Endodermal cell (in vitro differentiated cells): ENCODE data around the gene MAEL. TPM values are rescaled to one million over a fixed set of nuclear protein-coding genes. Genes with fewer than 3 reads are reported as not detected.

Source experiments
- DNase-seq: peaks from one replicate; pipeline ENCODE4 v3.0.0-alpha.2; 2017
- H3K27ac ChIP-seq: 2 replicates; pipeline ENCODE4 v1.5.1; 2013; ENCODE audit warnings: mild to moderate bottlenecking, low read depth, low read length, moderate library complexity
- H3K27me3 ChIP-seq: 2 replicates; pipeline ENCODE4 v1.6.1; 2013; ENCODE audit warnings: mild to moderate bottlenecking, low read length, moderate library complexity; ENCODE audit not compliant: insufficient read depth, control insufficient read depth, poor library complexity, severe bottlenecking
- H3K36me3 ChIP-seq: 2 replicates; pipeline ENCODE4 v1.7.0; 2013; ENCODE audit warnings: mild to moderate bottlenecking, low read length, moderate library complexity; ENCODE audit not compliant: control insufficient read depth, insufficient read depth
- H3K4me1 ChIP-seq: one replicate; pipeline ENCODE4 v1.7.0; 2013; ENCODE audit warnings: low read length; ENCODE audit not compliant: control insufficient read depth, insufficient read depth
- H3K4me3 ChIP-seq: 2 replicates; pipeline ENCODE4 v1.5.1; 2013; ENCODE audit warnings: mild to moderate bottlenecking, low read length, moderate library complexity
- H3K9ac ChIP-seq: 2 replicates; pipeline ENCODE4 v1.6.1; 2013; ENCODE audit warnings: mild to moderate bottlenecking, low read length, moderate library complexity; ENCODE audit not compliant: poor library complexity, severe bottlenecking; ENCODE audit errors: extremely low read depth
- H3K9me3 ChIP-seq: 2 replicates; pipeline ENCODE4 v1.6.1; 2013; ENCODE audit warnings: mild to moderate bottlenecking, low read length, moderate library complexity; ENCODE audit not compliant: control insufficient read depth
- H3K27ac Mint-ChIP-seq: 2 replicates; pipeline ENCODE4 v1.8.0; 2020; ENCODE audit warnings: mixed read lengths
- H3K27me3 Mint-ChIP-seq: 2 replicates; pipeline ENCODE4 v1.8.0; 2021; ENCODE audit warnings: mild to moderate bottlenecking, mixed read lengths; ENCODE audit not compliant: insufficient read depth
- H3K36me3 Mint-ChIP-seq: 2 replicates; pipeline ENCODE4 v1.8.0; 2020; ENCODE audit warnings: low read depth, mixed read lengths
- H3K4me1 Mint-ChIP-seq: 2 replicates; pipeline ENCODE4 v1.8.0; 2020; ENCODE audit warnings: mixed read lengths
- H3K4me3 Mint-ChIP-seq: 2 replicates; pipeline ENCODE4 v1.8.0; 2020; ENCODE audit warnings: mild to moderate bottlenecking, moderate library complexity, mixed read lengths
- H3K9me3 Mint-ChIP-seq: 2 replicates; pipeline ENCODE4 v1.8.0; 2020; ENCODE audit warnings: mild to moderate bottlenecking, mixed read lengths
- WGBS, 2 experiments: methylation state at CpG; one replicate each; pipeline versions ENCODE4 v1.1.5 to v1.1.7; 2013; ENCODE audit warnings: missing lambda C conversion rate in 2 of 2, mixed read lengths in 1 of 2; ENCODE audit not compliant: insufficient coverage in 1 of 2, insufficient read length in 1 of 2; 5-methylcytosine and 5-hydroxymethylcytosine counted together
- total RNA-seq, 2 donors: library from RNA; stranded (reverse); fragmentation: NEBNext Ultra II Directional in 1 of 2; extraction: Animal tissue kit (Norgen Biotek cat#: 25700) in 1 of 2; gene quantifications; 2 replicates in 1 of 2; 3 replicates in 1 of 2; pipeline ENCODE4 v1.2.1, GENCODE V29; 2021
- TF ChIP-seq, protein P1 (sequence below): fragments of 200-600 bp; sonication (generic); conservative IDR thresholded peaks from 2 replicates; pipeline ENCODE4 v1.5.0; 2021; ENCODE audit warnings: antibody characterized with exemption, mild to moderate bottlenecking

The MAEL gene
- total RNA-seq, 2 donors from 2014 or later = 0.27 TPM; not detected in 1

DNA sequence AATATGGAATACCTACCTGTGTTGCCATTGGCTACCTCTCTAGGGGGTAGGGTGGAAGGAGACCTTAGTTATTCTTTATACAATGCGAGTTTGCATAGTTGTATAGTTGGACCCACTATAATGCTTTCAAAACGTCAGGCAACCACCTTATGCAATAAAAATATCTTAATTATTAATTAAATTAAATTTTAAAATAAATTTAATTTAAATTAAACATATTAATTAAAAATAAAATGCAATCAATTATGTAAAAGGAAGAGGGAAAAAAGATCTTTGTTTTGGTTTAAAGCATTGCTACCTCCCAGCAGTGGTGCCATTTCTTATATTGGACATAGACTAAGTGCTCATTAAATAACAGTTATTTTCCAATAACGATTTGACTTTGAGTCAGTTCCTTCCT lies 78.8 kb downstream of the MAEL start:
- H3K27ac ChIP-seq = no peak overlapping the region
- peaks cover 3% of the 10 kb centered on the region for H3K4me1 Mint-ChIP-seq
- H3K9me3 ChIP-seq = no peaks in the 10 kb centered on the region
- no peak overlapping the region for H3K27ac Mint-ChIP-seq
- no peaks in the 10 kb centered on the region for H3K9me3 Mint-ChIP-seq
- no peaks in the 10 kb centered on the region for H3K4me1 ChIP-seq
- H3K36me3 ChIP-seq = no peaks in the 10 kb centered on the region
- no peak overlapping the region for H3K4me3 ChIP-seq
- TF ChIP-seq, protein P1, sequence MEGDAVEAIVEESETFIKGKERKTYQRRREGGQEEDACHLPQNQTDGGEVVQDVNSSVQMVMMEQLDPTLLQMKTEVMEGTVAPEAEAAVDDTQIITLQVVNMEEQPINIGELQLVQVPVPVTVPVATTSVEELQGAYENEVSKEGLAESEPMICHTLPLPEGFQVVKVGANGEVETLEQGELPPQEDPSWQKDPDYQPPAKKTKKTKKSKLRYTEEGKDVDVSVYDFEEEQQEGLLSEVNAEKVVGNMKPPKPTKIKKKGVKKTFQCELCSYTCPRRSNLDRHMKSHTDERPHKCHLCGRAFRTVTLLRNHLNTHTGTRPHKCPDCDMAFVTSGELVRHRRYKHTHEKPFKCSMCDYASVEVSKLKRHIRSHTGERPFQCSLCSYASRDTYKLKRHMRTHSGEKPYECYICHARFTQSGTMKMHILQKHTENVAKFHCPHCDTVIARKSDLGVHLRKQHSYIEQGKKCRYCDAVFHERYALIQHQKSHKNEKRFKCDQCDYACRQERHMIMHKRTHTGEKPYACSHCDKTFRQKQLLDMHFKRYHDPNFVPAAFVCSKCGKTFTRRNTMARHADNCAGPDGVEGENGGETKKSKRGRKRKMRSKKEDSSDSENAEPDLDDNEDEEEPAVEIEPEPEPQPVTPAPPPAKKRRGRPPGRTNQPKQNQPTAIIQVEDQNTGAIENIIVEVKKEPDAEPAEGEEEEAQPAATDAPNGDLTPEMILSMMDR = no peak
- peaks cover 5% of the 10 kb centered on the region for H3K27me3 Mint-ChIP-seq
- 75% methylated on average over 2 of the region's 3 CpGs; no CpG with 5 or more reads in 1 of the 2 experiments for WGBS, 2 experiments
- H3K4me3 Mint-ChIP-seq = no peak overlapping the region
- H3K27me3 ChIP-seq = no peaks in the 10 kb centered on the region
- no peak for DNase-seq
- no peak overlapping the region for H3K9ac ChIP-seq
- H3K36me3 Mint-ChIP-seq = no peaks in the 10 kb centered on the region

DNA sequence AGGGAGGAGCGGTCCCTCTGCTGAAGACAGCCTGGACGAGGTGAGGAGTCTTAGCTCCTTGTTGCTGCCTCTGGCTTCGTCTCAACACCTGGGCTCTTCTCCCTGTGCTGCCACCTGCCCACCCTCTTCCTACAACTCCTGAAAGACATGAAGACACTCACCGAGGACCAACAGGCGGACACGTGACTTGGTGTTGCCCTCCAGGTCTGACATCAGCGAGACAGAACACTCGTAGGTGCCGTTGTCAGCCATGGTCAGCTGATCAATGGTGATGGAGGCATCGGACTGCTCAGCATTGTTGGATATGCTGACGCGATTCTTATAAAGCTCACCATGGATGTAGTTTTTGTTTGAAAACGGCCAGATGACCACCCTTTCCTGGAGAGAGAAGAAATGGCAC lies 79.7 kb downstream of the MAEL start:
- peak; percentile 43 for DNase-seq
- H3K27ac ChIP-seq = no peak overlapping the region
- H3K9me3 Mint-ChIP-seq = no peaks in the 10 kb centered on the region
- H3K27ac Mint-ChIP-seq = no peak overlapping the region
- peaks cover 5% of the 10 kb centered on the region for H3K27me3 Mint-ChIP-seq
- no peaks in the 10 kb centered on the region for H3K9me3 ChIP-seq
- no peak overlapping the region for H3K4me3 ChIP-seq
- H3K36me3 Mint-ChIP-seq = no peaks in the 10 kb centered on the region
- no peaks in the 10 kb centered on the region for H3K27me3 ChIP-seq
- H3K36me3 ChIP-seq = no peaks in the 10 kb centered on the region
- TF ChIP-seq, protein P1 = no peak
- H3K4me3 Mint-ChIP-seq = no peak overlapping the region
- no peak overlapping the region for H3K9ac ChIP-seq
- 94 to 95% methylated on average over 13 of the region's 13 CpGs for WGBS, 2 experiments
- H3K4me1 ChIP-seq = no peaks in the 10 kb centered on the region
- peaks cover 3% of the 10 kb centered on the region for H3K4me1 Mint-ChIP-seq

DNA sequence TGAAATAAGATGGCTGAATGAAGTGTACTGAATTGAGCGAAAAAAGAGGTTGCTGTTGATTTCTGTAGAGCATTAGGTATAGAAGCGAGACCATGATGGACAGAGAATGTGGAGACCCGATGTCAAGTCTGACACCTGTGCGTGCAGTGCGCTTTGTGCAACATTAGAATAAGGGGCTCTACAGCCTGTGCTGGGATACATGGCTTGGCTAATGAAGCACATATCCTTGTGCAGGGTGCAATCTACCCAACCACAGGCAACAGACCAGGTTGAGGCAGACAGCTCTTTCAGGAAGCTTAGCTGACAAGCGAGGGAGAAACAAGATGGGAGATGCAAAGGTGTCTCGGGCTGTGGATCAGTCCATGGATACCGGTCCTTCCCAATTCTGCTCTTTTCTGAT lies 82.2 kb downstream of the MAEL start:
- Mint-ChIP-seq H3K4me3 (no peak overlapping the region), H3K4me1 (peaks cover 5% of the 10 kb centered on the region), H3K36me3 (no peaks in the 10 kb centered on the region), H3K27ac (no peak overlapping the region), H3K27me3 (peaks cover 3% of the 10 kb centered on the region), H3K9me3 (no peaks in the 10 kb centered on the region)
- 95 to 96% methylated on average over 8 of the region's 8 CpGs for WGBS, 2 experiments
- H3K27me3 ChIP-seq = no peaks in the 10 kb centered on the region
- H3K36me3 ChIP-seq = no peaks in the 10 kb centered on the region
- H3K4me1 ChIP-seq = no peaks in the 10 kb centered on the region
- no peak overlapping the region for H3K27ac ChIP-seq
- no peak overlapping the region for H3K9ac ChIP-seq
- DNase-seq = peak; percentile 20
- TF ChIP-seq, protein P1 = no peak
- H3K9me3 ChIP-seq = no peaks in the 10 kb centered on the region
- H3K4me3 ChIP-seq = no peak overlapping the region

Other genes starting within 250 kb of the MAEL start
- 10 to 100 TPM; 37.9 to 43.2 TPM for gene POGK, start 149.8 kb upstream of the MAEL start, total RNA-seq
- 10 to 100 TPM; 18.4 to 19.9 TPM for gene TADA1, start 113.0 kb upstream of the MAEL start, total RNA-seq
- 1 to 10 TPM in 1 of 2 donors, under 1 TPM in 1; 1.00 to 1.4 TPM for gene ILDR2, start 13.7 kb upstream of the MAEL start, total RNA-seq
- gene GPA33, start 101.1 kb downstream of the MAEL start, total RNA-seq = 1 to 10 TPM in 1 of 2 donors, under 1 TPM in 1; 0.37 to 1.5 TPM
- 1 to 10 TPM in 1 of 2 donors, under 1 TPM in 1; 0.99 to 5.2 TPM for gene STYXL2, start 104.8 kb downstream of the MAEL start, total RNA-seq
- 10 to 100 TPM; 48.6 to 49.4 TPM for gene POU2F1, start 231.6 kb downstream of the MAEL start, total RNA-seq